ENCODE results near the gene AS3MT.

DNA sequence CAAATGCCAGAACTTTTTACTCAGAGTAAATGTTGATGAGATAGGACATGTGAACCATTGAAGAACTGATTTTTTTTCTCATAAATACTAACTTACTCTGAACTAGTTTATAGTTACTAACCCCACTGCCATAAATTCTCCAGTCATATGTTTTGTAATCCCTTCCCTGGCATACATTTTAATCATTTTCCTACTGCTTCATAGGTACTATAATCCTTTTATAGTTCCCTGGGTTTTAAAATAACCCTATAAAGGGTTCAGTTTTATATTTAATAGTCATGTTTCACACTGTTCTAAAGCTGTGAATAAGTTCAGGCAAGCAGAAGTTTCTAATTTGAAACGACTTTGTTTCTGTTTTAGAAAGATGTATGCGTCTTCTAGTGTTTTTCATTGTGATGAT, 77.7 kb downstream of the AS3MT start:
- TF ChIP-seq, protein P1, sequence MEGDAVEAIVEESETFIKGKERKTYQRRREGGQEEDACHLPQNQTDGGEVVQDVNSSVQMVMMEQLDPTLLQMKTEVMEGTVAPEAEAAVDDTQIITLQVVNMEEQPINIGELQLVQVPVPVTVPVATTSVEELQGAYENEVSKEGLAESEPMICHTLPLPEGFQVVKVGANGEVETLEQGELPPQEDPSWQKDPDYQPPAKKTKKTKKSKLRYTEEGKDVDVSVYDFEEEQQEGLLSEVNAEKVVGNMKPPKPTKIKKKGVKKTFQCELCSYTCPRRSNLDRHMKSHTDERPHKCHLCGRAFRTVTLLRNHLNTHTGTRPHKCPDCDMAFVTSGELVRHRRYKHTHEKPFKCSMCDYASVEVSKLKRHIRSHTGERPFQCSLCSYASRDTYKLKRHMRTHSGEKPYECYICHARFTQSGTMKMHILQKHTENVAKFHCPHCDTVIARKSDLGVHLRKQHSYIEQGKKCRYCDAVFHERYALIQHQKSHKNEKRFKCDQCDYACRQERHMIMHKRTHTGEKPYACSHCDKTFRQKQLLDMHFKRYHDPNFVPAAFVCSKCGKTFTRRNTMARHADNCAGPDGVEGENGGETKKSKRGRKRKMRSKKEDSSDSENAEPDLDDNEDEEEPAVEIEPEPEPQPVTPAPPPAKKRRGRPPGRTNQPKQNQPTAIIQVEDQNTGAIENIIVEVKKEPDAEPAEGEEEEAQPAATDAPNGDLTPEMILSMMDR (conservative IDR thresholded peaks at IDR 0.05; ENCODE audit: low read length), result no peak
- no peak for TF ChIP-seq EZH2phosphoT487 (IDR thresholded peaks at IDR 0.05; ENCODE audit: borderline replicate concordance)
